DND-41 (cell line): Measurements from ENCODE around the gene APOC3.

Experiments
- EZH2 ChIP-seq: IDR thresholded peaks from 3 replicates; pipeline ENCODE4 v1.6.1; 2012; ENCODE audit warnings: borderline replicate concordance, low read depth, mild to moderate bottlenecking, moderate library complexity, low read length, inconsistent platforms; ENCODE audit not compliant: severe bottlenecking
- TF ChIP-seq, protein P1 (sequence below): IDR thresholded peaks from 2 replicates; pipeline ENCODE4 v1.5.1; 2012; ENCODE audit warnings: borderline replicate concordance, low read length, moderate library complexity, mild to moderate bottlenecking; ENCODE audit not compliant: poor library complexity, severe bottlenecking; ENCODE audit errors: extremely low read depth

DNA sequence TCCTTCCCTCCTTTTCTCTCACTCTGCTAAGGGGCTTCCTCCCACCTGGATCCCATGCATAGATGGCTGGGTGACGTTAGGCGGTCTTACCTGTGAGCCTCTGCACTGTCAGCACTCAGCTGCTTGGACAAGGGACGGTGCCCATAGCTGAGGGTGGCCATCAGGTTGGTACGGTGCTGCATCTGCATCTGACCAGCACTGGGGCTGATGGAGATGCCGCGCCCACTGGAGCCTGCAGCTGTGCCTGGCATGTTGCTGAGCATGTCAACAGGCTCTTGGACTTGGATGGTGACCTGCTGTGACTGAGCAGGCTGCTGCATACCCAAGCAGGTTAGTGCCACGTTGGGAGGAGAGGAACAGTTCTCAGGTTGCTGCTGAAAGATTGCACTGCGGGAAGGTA is 29.5 kb downstream of the APOC3 start:
- TF ChIP-seq, protein P1, sequence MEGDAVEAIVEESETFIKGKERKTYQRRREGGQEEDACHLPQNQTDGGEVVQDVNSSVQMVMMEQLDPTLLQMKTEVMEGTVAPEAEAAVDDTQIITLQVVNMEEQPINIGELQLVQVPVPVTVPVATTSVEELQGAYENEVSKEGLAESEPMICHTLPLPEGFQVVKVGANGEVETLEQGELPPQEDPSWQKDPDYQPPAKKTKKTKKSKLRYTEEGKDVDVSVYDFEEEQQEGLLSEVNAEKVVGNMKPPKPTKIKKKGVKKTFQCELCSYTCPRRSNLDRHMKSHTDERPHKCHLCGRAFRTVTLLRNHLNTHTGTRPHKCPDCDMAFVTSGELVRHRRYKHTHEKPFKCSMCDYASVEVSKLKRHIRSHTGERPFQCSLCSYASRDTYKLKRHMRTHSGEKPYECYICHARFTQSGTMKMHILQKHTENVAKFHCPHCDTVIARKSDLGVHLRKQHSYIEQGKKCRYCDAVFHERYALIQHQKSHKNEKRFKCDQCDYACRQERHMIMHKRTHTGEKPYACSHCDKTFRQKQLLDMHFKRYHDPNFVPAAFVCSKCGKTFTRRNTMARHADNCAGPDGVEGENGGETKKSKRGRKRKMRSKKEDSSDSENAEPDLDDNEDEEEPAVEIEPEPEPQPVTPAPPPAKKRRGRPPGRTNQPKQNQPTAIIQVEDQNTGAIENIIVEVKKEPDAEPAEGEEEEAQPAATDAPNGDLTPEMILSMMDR = no peak
- TF ChIP-seq EZH2 = no peak
